A172 (cell line): ENCODE results near the gene TMPRSS4. TPM values are rescaled to one million over a fixed set of nuclear protein-coding genes. Genes with fewer than 3 reads are reported as not detected.

ENCODE experiments used
- DNase-seq: peaks from one replicate; pipeline ENCODE4 v3.0.0-alpha.2; 2015; ENCODE audit warnings: low spot score
- total RNA-seq: library from RNA; depleted of rRNA; stranded (reverse); fragments of >200 nt; shearing (Covaris generic); gene quantifications from 2 replicates; pipeline ENCODE4 v1.2.3, GENCODE V29; 2014

Gene TMPRSS4
- total RNA-seq, 1 experiment from 2014 or later, result not detected

GRCh38 chr11:118104491-118104890 lies 27.6 kb downstream of the TMPRSS4 start:
- no peak for DNase-seq

- no peak for DNase-seq
These were observed 28.9 kb downstream of the TMPRSS4 start for GRCh38 chr11:118105657-118106305.

- peak; percentile 52 for DNase-seq
These were observed 30.0 kb downstream of the TMPRSS4 start for GRCh38 chr11:118106789-118107335.

GRCh38 chr11:118108513-118108912 lies 31.6 kb downstream of the TMPRSS4 start:
- no peak for DNase-seq

- peak; percentile 9 for DNase-seq
These were observed 32.4 kb downstream of the TMPRSS4 start for GRCh38 chr11:118109231-118109630.

GRCh38 chr11:118111019-118111743 lies 34.3 kb downstream of the TMPRSS4 start:
- DNase-seq, result no peak

GRCh38 chr11:118111744-118112035 lies 34.8 kb downstream of the TMPRSS4 start:
- no peak for DNase-seq

GRCh38 chr11:118112711-118113430 lies 36.0 kb downstream of the TMPRSS4 start:
- DNase-seq, result no peak

GRCh38 chr11:118114266-118114665 lies 37.4 kb downstream of the TMPRSS4 start:
- no peak for DNase-seq

- DNase-seq, result no peak
These were observed 38.2 kb downstream of the TMPRSS4 start for GRCh38 chr11:118115048-118115447.

- no peak for DNase-seq
These were observed 41.1 kb downstream of the TMPRSS4 start for GRCh38 chr11:118117790-118118601.

GRCh38 chr11:118120793-118121192 lies 43.9 kb downstream of the TMPRSS4 start:
- DNase-seq, result no peak

- DNase-seq, result no peak
These were observed 48.2 kb downstream of the TMPRSS4 start for GRCh38 chr11:118124929-118125535.

- DNase-seq, result no peak
These were observed 49.4 kb downstream of the TMPRSS4 start for GRCh38 chr11:118126082-118126838.

- no peak for DNase-seq
These were observed 51.4 kb downstream of the TMPRSS4 start for GRCh38 chr11:118128310-118128709.

- no peak for DNase-seq
These were observed 52.0 kb downstream of the TMPRSS4 start for GRCh38 chr11:118128721-118129470.

- DNase-seq, result no peak
These were observed 52.7 kb downstream of the TMPRSS4 start for GRCh38 chr11:118129471-118130172.

- DNase-seq, result no peak
These were observed 55.7 kb downstream of the TMPRSS4 start for GRCh38 chr11:118132385-118133151.
